Activated CD4-positive, alpha-beta T cell treated with anti-CD3 and anti-CD28 coated beads, Interleukin-2, Interleukin-6, amounts not matched to agents 100 ng/mL and 50 ng/mL, durations not matched to agents 16 hours and 8 hours (primary cell): ENCODE data around the gene F7.

Source experiments
- DNase-seq: peaks from one replicate; pipeline ENCODE4 v3.0.0-alpha.2; 2020

Gene F7

GRCh38 chr13:113141601-113141970 lies 36.0 kb downstream of the F7 start:
- no peak for DNase-seq

- DNase-seq = no peak
These were observed 37.3 kb downstream of the F7 start for GRCh38 chr13:113142876-113143275.

- DNase-seq = no peak
These were observed 38.1 kb downstream of the F7 start for GRCh38 chr13:113143466-113144254.

GRCh38 chr13:113144255-113144629 lies 38.7 kb downstream of the F7 start:
- DNase-seq = no peak

GRCh38 chr13:113145496-113145895 lies 39.9 kb downstream of the F7 start:
- DNase-seq = peak; percentile 8

- no peak for DNase-seq
These were observed 40.5 kb downstream of the F7 start for GRCh38 chr13:113145911-113146598.

- DNase-seq = no peak
These were observed 41.2 kb downstream of the F7 start for GRCh38 chr13:113146750-113147149.

GRCh38 chr13:113147206-113147605 lies 41.6 kb downstream of the F7 start:
- DNase-seq = no peak

- no peak for DNase-seq
These were observed 42.8 kb downstream of the F7 start for GRCh38 chr13:113148407-113148806.

GRCh38 chr13:113148940-113149503 lies 43.4 kb downstream of the F7 start:
- DNase-seq = no peak

- DNase-seq = no peak
These were observed 44.3 kb downstream of the F7 start for GRCh38 chr13:113149711-113150549.

- no peak for DNase-seq
These were observed 45.2 kb downstream of the F7 start for GRCh38 chr13:113150550-113151365.

GRCh38 chr13:113151745-113152690 lies 46.4 kb downstream of the F7 start:
- DNase-seq = peak; percentile 7

GRCh38 chr13:113152691-113152983 lies 47.0 kb downstream of the F7 start:
- no peak for DNase-seq

- no peak for DNase-seq
These were observed 47.6 kb downstream of the F7 start for GRCh38 chr13:113152984-113153809.

GRCh38 chr13:113153810-113154748 lies 48.5 kb downstream of the F7 start:
- DNase-seq = peak; percentile 63

GRCh38 chr13:113155201-113155600 lies 49.6 kb downstream of the F7 start:
- DNase-seq = no peak

- no peak for DNase-seq
These were observed 50.5 kb downstream of the F7 start for GRCh38 chr13:113155982-113156655.
